K562 (cell line): Measurements from ENCODE around the gene SPATA32. TPM values are rescaled to one million over a fixed set of nuclear protein-coding genes. Genes with fewer than 3 reads are reported as not detected.

ENCODE experiments used
- ATAC-seq: fragments of 200-7000 bp; cut with Tn5 transposase; 3 replicates; pipeline ENCODE4 v1.9.1; 2020; ENCODE audit warnings: moderate library complexity
- BruUV-seq: library from RNA; stranded (reverse); fragments of 400-500 nt; replicated peaks from 2 replicates; lab custom pipeline; 2021; lab: Mats Ljungman, UMichigan
- CTCF ChIA-PET: fragments of 300-600 bp; formaldehyde crosslinking; extraction: SDS; loops from one replicate; lab custom pipeline; 2021; ENCODE audit warnings: low intra/inter-chr PET ratio; lab: Yijun Ruan, JAX
- POLR2A ChIA-PET: fragments of 300-600, 350-650 bp; sonication (Branson Sonifier 250); formaldehyde crosslinking; extraction: SDS; loops from one replicate; lab custom pipeline; 2021; ENCODE audit warnings: antibody characterized with exemption, inconsistent platforms; lab: Yijun Ruan, JAX
- DNase-seq, 4 experiments: peaks; one replicate each; pipeline versions ENCODE4 v3.0.0 to v3.0.0-alpha.2; 2011 to 2018; ENCODE audit warnings: low spot score in 3 of 4, mixed read lengths in 3 of 4; ENCODE audit errors: extremely low read depth in 1 of 4
- FAIRE-seq: peaks from 2 replicates; lab custom pipeline; 2011; peaks lifted over from hg19 to GRCh38; lab: Jason Lieb, UNC
- H2AFZ ChIP-seq: 2 replicates; pipeline ENCODE4 v1.6.0; 2011; ENCODE audit warnings: low read depth, low read length, control low read depth, inconsistent platforms
- H3K27ac ChIP-seq: fragments of 200-600 bp; 3 replicates; pipeline ENCODE4 v1.8.0; 2011; ENCODE audit warnings: low read depth, mild to moderate bottlenecking, control low read depth, inconsistent platforms, low read length, moderate library complexity, mixed read lengths; ENCODE audit errors: extremely low read depth
- H3K27me3 ChIP-seq, 2 experiments: fragments of 300-600 bp in 1 of 2; 2 replicates in 1 of 2; 3 replicates in 1 of 2; pipeline versions ENCODE4 v1.6.0 to v1.8.0; 2011; ENCODE audit warnings: inconsistent platforms in 2 of 2, low read length in 2 of 2, mild to moderate bottlenecking in 1 of 2, mixed read lengths in 1 of 2, moderate library complexity in 1 of 2; ENCODE audit not compliant: control insufficient read depth in 2 of 2, insufficient read depth in 2 of 2
- H3K36me3 ChIP-seq: fragments of 300-600 bp; 3 replicates; pipeline ENCODE4 v1.8.0; 2011; ENCODE audit warnings: mild to moderate bottlenecking, low read length, inconsistent platforms; ENCODE audit not compliant: control insufficient read depth, insufficient read depth
- H3K4me1 ChIP-seq, 2 experiments: fragments of 200-600 bp in 1 of 2; replicated peaks in 1 of 2; 2 replicates in 1 of 2; 3 replicates in 1 of 2; pipeline versions ENCODE4 v1.5.1 to v1.8.0; 2011; ENCODE audit warnings: inconsistent platforms in 2 of 2, low read length in 2 of 2, mild to moderate bottlenecking in 1 of 2, mixed read lengths in 1 of 2, moderate library complexity in 1 of 2; ENCODE audit not compliant: control insufficient read depth in 2 of 2, insufficient read depth in 2 of 2
- H3K4me2 ChIP-seq: 2 replicates; pipeline ENCODE4 v1.6.1; 2011; ENCODE audit warnings: low read length, control low read depth, inconsistent platforms, mixed read lengths; ENCODE audit not compliant: insufficient read depth
- H3K4me3 ChIP-seq: fragments of 200-600 bp; sonication (generic), shearing (Covaris generic); 2 replicates; pipeline ENCODE4 v1.5.1; 2016; ENCODE audit warnings: control low read depth, inconsistent platforms
- H3K79me2 ChIP-seq: fragments of 200-600 bp; 3 replicates; pipeline ENCODE4 v1.8.0; 2011; ENCODE audit warnings: low read length, inconsistent platforms; ENCODE audit not compliant: control insufficient read depth, insufficient read depth
- H3K9ac ChIP-seq, 2 experiments: 2 replicates each; pipeline versions ENCODE4 v1.6.0 to v1.6.1; 2011; ENCODE audit warnings: low read depth in 2 of 2, low read length in 2 of 2, control low read depth in 1 of 2, inconsistent platforms in 1 of 2, mild to moderate bottlenecking in 1 of 2, mixed read lengths in 1 of 2; ENCODE audit not compliant: insufficient read depth in 1 of 2
- H3K9me1 ChIP-seq: one replicate; pipeline ENCODE4 v1.6.0; 2011; ENCODE audit warnings: inconsistent platforms, mild to moderate bottlenecking, low read length, moderate library complexity; ENCODE audit not compliant: control insufficient read depth, insufficient read depth
- H3K9me3 ChIP-seq: replicated peaks from 2 replicates; pipeline ENCODE4 v1.5.1; 2011; ENCODE audit warnings: low read depth, low read length, inconsistent platforms; ENCODE audit not compliant: control insufficient read depth, insufficient read depth
- H4K20me1 ChIP-seq: replicated peaks from 2 replicates; pipeline ENCODE4 v1.6.1; 2011; ENCODE audit warnings: low read length, inconsistent platforms, mixed read lengths; ENCODE audit not compliant: control insufficient read depth, insufficient read depth
- IRF9 ChIP-seq: fragments of 450-650 bp; IDR thresholded peaks from 2 replicates; pipeline ENCODE4 v1.6.1; 2016; ENCODE audit warnings: missing biosample characterization, missing genetic modification characterization
- POLR2G ChIP-seq: fragments of 200-400 bp; formaldehyde crosslinking; IDR thresholded peaks from 2 replicates; pipeline ENCODE4 v1.6.1; 2017; ENCODE audit warnings: low read depth, mild to moderate bottlenecking, antibody characterized with exemption, low read length, moderate library complexity
- WGBS: fragments of 100-300 bp; shearing (Covaris generic); methylation state at CpG from one replicate; pipeline ENCODE4 v1.1.6; 2016; ENCODE audit warnings: low coverage, mixed read lengths; ENCODE audit not compliant: insufficient coverage; ENCODE audit errors: missing lambda C conversion rate; 5-methylcytosine and 5-hydroxymethylcytosine counted together
- in situ Hi-C: fragments of 300-500 bp; cut with MboI; formaldehyde crosslinking; loops from 4 replicates; pipeline ENCODE4 v1.15.0; 2018; ENCODE audit warnings: inconsistent platforms, mixed read lengths
- intact Hi-C: fragments of 100-400 bp; cut with micrococcal nuclease; formaldehyde crosslinking; loops from 2 replicates; pipeline ENCODE4 v1.14.2; 2022
- polyA plus RNA-seq, 8 experiments: library from polyadenylated mRNA; depleted of rRNA in 4 of 8; stranded (reverse) in 5 of 8; unstranded in 3 of 8; fragments of >200 nt; fragmentation: Nextera tagmentation in 2 of 8; fragmentation: Illumina TruSeq in 1 of 8; extraction: Ambion mirVana in 2 of 8; extraction: Trizol in 1 of 8; gene quantifications; 2 replicates each; pipeline versions ENCODE4 v1.2.1 to v1.2.3, GENCODE V29; 2011 to 2014; ENCODE audit warnings: inconsistent platforms in 1 of 8, missing spikeins in 1 of 8
- total RNA-seq, 7 experiments: library from RNA; depleted of rRNA in 6 of 7; stranded (reverse); fragments of >200 nt in 6 of 7; fragmentation: Illumina TruSeq in 2 of 7; extraction: Trizol in 2 of 7; gene quantifications; 2 replicates each; pipeline versions ENCODE4 v1.2.1 to v1.2.3, GENCODE V29; 2011 to 2021; ENCODE audit warnings: low replicate concordance in 1 of 7

Gene SPATA32
- total and polyA plus RNA-seq, 9 of the 15 experiments (the other 6 are each of a cell fraction or from before 2014, with no cell fraction given) = 0.03 to 0.06 TPM; not detected in 7

GRCh38 chr17:45267436-45268055, 5.7 kb upstream of the SPATA32 start:
- H3K4me2 ChIP-seq = no peak overlapping the region
- H3K4me3 ChIP-seq = no peak overlapping the region
- intact Hi-C loops = no loop called here
- no peak overlapping the region for H2AFZ ChIP-seq
- H4K20me1 ChIP-seq = 0 out of 2 replicates have a peak, but pooled peaks cover 7% of the 10 kb centered on the region
- H3K27me3 ChIP-seq = no peaks in the 10 kb centered on the region
- no peaks in the 10 kb centered on the region for H3K79me2 ChIP-seq
- ChIA-PET CTCF (no interaction called here), POLR2A (interaction anchor here (0.6 to 2.4 kb wide), 4 partner anchors 9 to 169 kb away, joined by 3 to 13 read pairs (median 3); no protein-coding TSS in a partner anchor)
- no TSS peak for BruUV-seq
- FAIRE-seq (no peak), ATAC-seq (no peak), DNase-seq (no peak)
- 92% methylated on average over 10 of the region's 10 CpGs for WGBS
- peak; percentile 23; the same call in 1 of the 2 replicates for TF ChIP-seq POLR2G
- TF ChIP-seq IRF9 = no peak
- H3K9me3 ChIP-seq = no peaks in the 10 kb centered on the region
- H3K27ac ChIP-seq = no peak overlapping the region
- in situ Hi-C loops = no loop called here
- H3K36me3 ChIP-seq = peaks cover 86% of the 10 kb centered on the region
- H3K9me1 ChIP-seq = no peaks in the 10 kb centered on the region
- H3K9ac ChIP-seq = no peak overlapping the region; a peak in 1 of 4 replicates
- H3K4me1 ChIP-seq = peaks cover 0 to 13% of the 10 kb centered on the region in 2 experiments; a peak in 1 of 5 replicates
